SU-DHL-6 (cell line): Measurements from ENCODE around the gene ANKRD22.

Experiments
- EZH2phosphoT487 ChIP-seq: fragments of 200-600 bp; sonication (generic), shearing (Covaris generic); conservative IDR thresholded peaks from 2 replicates; pipeline ENCODE4 v1.6.1; 2018; ENCODE audit warnings: mild to moderate bottlenecking, antibody characterized with exemption, low read length, moderate library complexity, mixed read lengths
- TF ChIP-seq, protein P1 (sequence below): fragments of 200-600 bp; sonication (generic); IDR thresholded peaks from one replicate; pipeline ENCODE4 v1.5.1; 2017; ENCODE audit warnings: antibody characterized with exemption, mild to moderate bottlenecking, low read length, moderate library complexity; ENCODE audit not compliant: insufficient read depth, poor library complexity, severe bottlenecking

DNA sequence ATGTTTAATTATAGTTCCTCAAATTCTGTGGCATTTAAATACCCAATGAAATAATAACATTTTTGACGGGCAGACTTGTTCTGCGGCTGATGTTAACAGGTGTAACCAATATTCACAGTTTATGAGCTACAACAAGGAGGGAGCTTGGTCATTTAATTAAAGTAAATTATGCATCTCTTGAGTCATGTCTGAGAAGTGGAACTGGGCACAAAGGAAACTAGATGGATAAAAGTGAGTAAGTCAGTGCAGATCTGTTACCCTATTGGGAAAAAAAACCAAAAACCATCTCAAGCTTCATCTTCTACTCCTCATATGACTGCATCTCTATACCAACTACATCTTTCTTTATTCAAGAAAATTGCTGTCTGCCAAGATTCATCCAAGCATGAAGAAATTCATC is 24.0 kb downstream of the ANKRD22 start:
- TF ChIP-seq, protein P1, sequence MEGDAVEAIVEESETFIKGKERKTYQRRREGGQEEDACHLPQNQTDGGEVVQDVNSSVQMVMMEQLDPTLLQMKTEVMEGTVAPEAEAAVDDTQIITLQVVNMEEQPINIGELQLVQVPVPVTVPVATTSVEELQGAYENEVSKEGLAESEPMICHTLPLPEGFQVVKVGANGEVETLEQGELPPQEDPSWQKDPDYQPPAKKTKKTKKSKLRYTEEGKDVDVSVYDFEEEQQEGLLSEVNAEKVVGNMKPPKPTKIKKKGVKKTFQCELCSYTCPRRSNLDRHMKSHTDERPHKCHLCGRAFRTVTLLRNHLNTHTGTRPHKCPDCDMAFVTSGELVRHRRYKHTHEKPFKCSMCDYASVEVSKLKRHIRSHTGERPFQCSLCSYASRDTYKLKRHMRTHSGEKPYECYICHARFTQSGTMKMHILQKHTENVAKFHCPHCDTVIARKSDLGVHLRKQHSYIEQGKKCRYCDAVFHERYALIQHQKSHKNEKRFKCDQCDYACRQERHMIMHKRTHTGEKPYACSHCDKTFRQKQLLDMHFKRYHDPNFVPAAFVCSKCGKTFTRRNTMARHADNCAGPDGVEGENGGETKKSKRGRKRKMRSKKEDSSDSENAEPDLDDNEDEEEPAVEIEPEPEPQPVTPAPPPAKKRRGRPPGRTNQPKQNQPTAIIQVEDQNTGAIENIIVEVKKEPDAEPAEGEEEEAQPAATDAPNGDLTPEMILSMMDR: no peak
- no peak for TF ChIP-seq EZH2phosphoT487
